Measurements from ENCODE around the gene BHLHE40.

The BHLHE40 gene

DNA sequence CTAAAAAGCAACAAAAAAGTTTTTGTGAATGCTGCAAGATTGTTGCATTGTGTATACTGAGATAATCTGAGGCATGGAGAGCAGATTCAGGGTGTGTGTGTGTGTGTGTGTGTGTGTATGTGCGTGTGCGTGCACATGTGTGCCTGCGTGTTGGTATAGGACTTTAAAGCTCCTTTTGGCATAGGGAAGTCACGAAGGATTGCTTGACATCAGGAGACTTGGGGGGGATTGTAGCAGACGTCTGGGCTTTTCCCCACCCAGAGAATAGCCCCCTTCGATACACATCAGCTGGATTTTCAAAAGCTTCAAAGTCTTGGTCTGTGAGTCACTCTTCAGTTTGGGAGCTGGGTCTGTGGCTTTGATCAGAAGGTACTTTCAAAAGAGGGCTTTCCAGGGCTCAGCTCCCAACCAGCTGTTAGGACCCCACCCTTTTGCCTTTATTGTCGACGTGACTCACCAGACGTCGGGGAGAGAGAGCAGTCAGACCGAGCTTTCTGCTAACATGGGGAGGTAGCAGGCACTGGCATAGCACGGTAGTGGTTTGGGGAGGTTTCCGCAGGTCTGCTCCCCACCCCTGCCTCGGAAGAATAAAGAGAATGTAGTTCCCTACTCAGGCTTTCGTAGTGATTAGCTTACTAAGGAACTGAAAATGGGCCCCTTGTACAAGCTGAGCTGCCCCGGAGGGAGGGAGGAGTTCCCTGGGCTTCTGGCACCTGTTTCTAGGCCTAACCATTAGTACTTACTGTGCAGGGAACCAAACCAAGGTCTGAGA lies 4.7 kb downstream of the BHLHE40 start:
- DNase-seq (ENCODE audit: low read depth) = peak; percentile 85
- peak overlapping the region; percentile 99 for H3K4me3 ChIP-seq (ENCODE audit: low read length)
- TF ChIP-seq, protein P1, sequence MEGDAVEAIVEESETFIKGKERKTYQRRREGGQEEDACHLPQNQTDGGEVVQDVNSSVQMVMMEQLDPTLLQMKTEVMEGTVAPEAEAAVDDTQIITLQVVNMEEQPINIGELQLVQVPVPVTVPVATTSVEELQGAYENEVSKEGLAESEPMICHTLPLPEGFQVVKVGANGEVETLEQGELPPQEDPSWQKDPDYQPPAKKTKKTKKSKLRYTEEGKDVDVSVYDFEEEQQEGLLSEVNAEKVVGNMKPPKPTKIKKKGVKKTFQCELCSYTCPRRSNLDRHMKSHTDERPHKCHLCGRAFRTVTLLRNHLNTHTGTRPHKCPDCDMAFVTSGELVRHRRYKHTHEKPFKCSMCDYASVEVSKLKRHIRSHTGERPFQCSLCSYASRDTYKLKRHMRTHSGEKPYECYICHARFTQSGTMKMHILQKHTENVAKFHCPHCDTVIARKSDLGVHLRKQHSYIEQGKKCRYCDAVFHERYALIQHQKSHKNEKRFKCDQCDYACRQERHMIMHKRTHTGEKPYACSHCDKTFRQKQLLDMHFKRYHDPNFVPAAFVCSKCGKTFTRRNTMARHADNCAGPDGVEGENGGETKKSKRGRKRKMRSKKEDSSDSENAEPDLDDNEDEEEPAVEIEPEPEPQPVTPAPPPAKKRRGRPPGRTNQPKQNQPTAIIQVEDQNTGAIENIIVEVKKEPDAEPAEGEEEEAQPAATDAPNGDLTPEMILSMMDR (IDR thresholded peaks at IDR 0.05; ENCODE audit: insufficient read depth, low read depth, low read length, missing control alignments) = no peak

DNA sequence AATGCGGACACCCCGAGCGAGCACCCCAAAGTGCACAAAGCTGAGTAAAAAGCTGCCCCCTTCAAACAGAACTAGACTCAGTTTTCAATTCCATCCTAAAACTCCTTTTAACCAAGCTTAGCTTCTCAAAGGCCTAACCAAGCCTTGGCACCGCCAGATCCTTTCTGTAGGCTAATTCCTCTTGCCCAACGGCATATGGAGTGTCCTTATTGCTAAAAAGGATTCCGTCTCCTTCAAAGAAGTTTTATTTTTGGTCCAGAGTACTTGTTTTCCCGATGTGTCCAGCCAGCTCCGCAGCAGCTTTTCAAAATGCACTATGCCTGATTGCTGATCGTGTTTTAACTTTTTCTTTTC lies 5.3 kb downstream of the BHLHE40 start:
- DNase-seq (ENCODE audit: low read depth) = peak; percentile 41
- peak overlapping the region; percentile 4 for H3K4me3 ChIP-seq (ENCODE audit: low read length)
- TF ChIP-seq, protein P1 (IDR thresholded peaks at IDR 0.05; ENCODE audit: insufficient read depth, low read depth, low read length, missing control alignments) = no peak

DNA sequence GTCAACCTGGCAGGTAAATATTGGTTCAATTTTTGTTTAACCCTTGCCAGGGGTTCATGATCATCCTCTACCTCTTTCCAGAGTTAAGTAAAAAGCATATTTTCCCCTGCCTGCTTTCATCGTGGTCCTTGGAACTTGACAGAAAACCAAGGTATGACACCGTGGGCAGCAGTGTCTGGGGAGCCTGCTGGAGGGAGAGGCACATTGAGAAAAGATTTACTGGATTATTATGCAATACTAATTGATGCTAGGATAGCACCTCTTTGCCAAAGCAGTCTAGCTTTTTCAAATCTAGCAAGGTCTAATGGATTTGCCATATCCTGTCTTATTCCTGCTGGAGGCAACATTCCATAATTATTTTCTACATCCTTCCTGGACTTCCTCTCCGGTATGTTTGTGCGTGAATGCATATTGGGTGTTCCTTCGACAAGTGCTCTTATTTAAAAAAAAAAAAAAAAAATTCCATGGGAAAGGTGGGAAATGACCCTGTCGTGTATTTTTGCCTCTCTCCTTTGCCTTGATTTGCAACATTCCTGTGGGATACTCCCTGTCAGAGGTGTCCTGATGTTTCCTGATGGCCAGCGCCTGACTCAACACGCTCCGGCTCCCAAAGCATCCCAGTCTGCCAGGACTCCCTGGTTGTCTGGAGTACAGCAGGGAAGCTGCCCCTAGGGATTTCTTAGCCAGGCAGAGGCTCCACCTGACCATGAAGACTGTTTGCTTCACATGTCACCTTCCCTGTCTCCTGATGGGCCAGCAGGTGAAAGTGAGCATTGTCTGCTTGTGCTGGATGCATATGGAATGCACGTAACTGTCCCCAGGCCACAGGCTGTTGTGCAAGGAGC lies 6.3 kb downstream of the BHLHE40 start:
- peak; percentile 95 for DNase-seq (ENCODE audit: low read depth)
- no peak overlapping the region for H3K4me3 ChIP-seq (ENCODE audit: low read length)
- TF ChIP-seq, protein P1 (IDR thresholded peaks at IDR 0.05; ENCODE audit: insufficient read depth, low read depth, low read length, missing control alignments) = peak; percentile 21

DNA sequence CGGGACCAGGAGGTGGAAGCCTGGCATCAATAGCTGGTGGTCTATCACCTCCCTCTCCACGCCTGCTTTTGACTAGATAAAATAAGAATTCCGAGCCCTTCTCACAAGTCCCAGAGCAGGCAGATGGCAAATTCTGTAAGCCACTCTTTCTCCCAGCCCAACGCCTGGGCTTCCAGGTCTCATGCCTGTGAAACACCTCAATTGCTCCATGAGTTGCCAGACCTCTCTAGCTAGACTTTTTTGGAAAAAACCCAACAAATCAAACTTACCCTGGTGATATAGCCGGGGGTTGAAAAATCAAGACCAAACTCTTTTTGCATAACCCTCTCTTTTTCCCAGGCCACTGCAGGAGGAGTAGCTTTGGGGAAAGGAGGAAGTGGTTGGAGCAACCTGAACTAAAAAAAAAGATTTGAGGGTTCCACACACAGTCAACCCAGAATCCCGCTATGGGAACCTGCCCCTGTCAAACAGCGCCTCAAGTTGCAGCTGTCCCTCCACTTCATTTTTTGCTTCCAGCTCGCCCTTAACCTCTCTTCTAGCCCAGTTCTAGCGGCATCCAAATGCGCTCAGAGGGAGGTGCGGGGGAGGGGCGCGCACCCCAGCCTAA lies 7.0 kb downstream of the BHLHE40 start:
- TF ChIP-seq, protein P1 (IDR thresholded peaks at IDR 0.05; ENCODE audit: insufficient read depth, low read depth, low read length, missing control alignments) = no peak
- H3K4me3 ChIP-seq (ENCODE audit: low read length) = peak overlapping the region; percentile 14
- peak; percentile 85 for DNase-seq (ENCODE audit: low read depth)

DNA sequence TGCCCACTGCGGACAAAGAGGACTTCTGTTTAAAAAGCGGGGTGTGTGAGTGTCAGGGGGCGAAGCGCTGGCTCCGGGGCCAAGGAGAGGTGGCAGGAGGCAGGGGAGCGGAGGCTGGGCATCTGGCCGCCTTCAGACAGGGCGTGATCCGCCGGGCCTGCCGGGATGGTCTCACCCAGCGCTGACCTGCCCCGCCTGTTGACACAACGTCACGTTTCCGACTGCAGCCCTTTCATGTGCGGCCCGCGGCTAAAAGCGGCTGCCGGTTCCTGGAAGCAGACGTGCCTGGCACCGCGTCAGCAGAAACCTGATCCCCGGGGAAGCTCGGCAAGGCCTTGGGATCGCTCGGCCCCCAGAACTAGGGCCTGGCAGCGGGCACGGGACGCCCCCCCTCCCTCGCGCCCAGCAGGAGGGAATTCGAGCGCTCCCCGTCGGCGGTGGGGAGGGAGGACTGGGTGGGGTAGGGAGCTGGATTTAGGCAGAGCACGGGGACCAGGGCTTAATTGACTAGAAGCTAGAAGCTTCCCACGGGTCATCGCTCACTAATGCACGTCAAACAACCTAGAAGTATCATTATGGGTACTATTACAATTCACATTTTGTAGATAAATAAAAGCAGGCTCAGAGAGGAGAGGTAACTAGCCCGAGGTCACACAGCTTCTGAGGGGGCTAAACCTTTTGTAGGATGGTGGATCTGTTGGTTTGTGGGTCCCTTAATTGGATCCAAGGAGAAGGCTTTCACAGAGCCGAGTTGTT lies 7.7 kb downstream of the BHLHE40 start:
- TF ChIP-seq, protein P1 (IDR thresholded peaks at IDR 0.05; ENCODE audit: insufficient read depth, low read depth, low read length, missing control alignments) = no peak
- peak overlapping the region; percentile 14 for H3K4me3 ChIP-seq (ENCODE audit: low read length)
- peak; percentile 99 for DNase-seq (ENCODE audit: low read depth)

DNA sequence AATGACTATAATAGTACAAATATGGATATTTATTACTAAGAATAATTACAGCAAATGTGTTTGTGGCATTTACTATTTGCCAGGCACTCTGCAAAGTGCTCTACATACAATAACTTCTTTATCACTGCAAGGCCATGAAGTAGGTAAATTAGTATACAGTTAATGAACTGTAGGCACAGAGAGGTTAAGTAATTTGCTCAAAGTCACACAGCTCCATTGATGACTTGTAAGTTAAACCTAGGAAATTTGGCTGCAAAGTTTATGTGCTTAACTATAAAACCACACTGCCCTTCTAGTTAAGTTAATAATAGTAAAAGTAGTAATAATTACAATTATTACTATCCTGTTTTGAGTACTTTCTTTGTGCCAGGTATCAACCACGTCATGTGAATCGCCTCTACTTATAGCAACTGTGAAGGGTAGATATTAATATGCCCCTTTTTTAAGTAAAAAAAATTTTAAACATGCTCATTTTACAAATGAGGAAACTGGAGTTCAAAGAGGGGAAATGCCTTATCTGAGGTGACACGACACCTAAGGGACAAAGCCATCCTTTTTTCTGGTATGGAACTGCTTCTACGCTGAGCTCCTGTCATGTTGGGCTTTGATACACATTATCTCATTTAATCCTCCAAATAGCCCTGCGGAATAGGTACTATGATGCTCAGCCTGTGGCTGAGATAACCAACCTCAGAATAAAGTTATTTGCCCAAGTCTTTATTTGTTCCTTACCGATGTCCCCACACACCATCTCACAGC lies 8.5 kb downstream of the BHLHE40 start:
- TF ChIP-seq, protein P1 (IDR thresholded peaks at IDR 0.05; ENCODE audit: insufficient read depth, low read depth, low read length, missing control alignments) = no peak
- no peak for DNase-seq (ENCODE audit: low read depth)
- no peak overlapping the region for H3K4me3 ChIP-seq (ENCODE audit: low read length)
